Measurements from ENCODE around the gene SLCO2A1.

SLCO2A1 gene

GRCh38 chr3:133931084-133931483, 98.6 kb downstream of the SLCO2A1 start:
- H3K9me3 ChIP-seq (ENCODE audit: control insufficient read depth, low read depth, low read length) = no peaks in the 10 kb centered on the region
- no peaks in the 10 kb centered on the region for H3K36me3 ChIP-seq (ENCODE audit: control insufficient read depth, low read depth, low read length)
- no peak overlapping the region for H3K27ac ChIP-seq (ENCODE audit: low read length)
- peaks cover 3% of the 10 kb centered on the region for H3K4me1 ChIP-seq (ENCODE audit: control insufficient read depth, low read depth, low read length)
- peaks cover 19% of the 10 kb centered on the region for H3K27me3 ChIP-seq (ENCODE audit: control insufficient read depth, insufficient read depth, low read length)
- H3K4me3 ChIP-seq (ENCODE audit: low read length) = no peak overlapping the region
- H3K9ac ChIP-seq (ENCODE audit: low read length) = no peak overlapping the region

- Histone ChIP-seq H3K27ac (ENCODE audit: low read length) (no peak overlapping the region), H3K27me3 (ENCODE audit: control insufficient read depth, insufficient read depth, low read length) (peaks cover 19% of the 10 kb centered on the region), H3K9ac (ENCODE audit: low read length) (no peak overlapping the region), H3K4me3 (ENCODE audit: low read length) (no peak overlapping the region), H3K36me3 (ENCODE audit: control insufficient read depth, low read depth, low read length) (no peaks in the 10 kb centered on the region), H3K4me1 (ENCODE audit: control insufficient read depth, low read depth, low read length) (peaks cover 3% of the 10 kb centered on the region), H3K9me3 (ENCODE audit: control insufficient read depth, low read depth, low read length) (no peaks in the 10 kb centered on the region)
Measured at GRCh38 chr3:133930341-133930933, 99.3 kb downstream of the SLCO2A1 start.

- H3K36me3 ChIP-seq (ENCODE audit: control insufficient read depth, low read depth, low read length) = no peaks in the 10 kb centered on the region
- H3K9me3 ChIP-seq (ENCODE audit: control insufficient read depth, low read depth, low read length) = no peaks in the 10 kb centered on the region
- H3K27ac ChIP-seq (ENCODE audit: low read length) = no peak overlapping the region
- H3K4me1 ChIP-seq (ENCODE audit: control insufficient read depth, low read depth, low read length) = peaks cover 3% of the 10 kb centered on the region
- H3K27me3 ChIP-seq (ENCODE audit: control insufficient read depth, insufficient read depth, low read length) = peaks cover 19% of the 10 kb centered on the region
- H3K4me3 ChIP-seq (ENCODE audit: low read length) = no peak overlapping the region
- H3K9ac ChIP-seq (ENCODE audit: low read length) = no peak overlapping the region
Measured at GRCh38 chr3:133928903-133929607, 100.7 kb downstream of the SLCO2A1 start.

GRCh38 chr3:133928136-133928893, 101.4 kb downstream of the SLCO2A1 start:
- peaks cover 19% of the 10 kb centered on the region for H3K27me3 ChIP-seq (ENCODE audit: control insufficient read depth, insufficient read depth, low read length)
- H3K9me3 ChIP-seq (ENCODE audit: control insufficient read depth, low read depth, low read length) = no peaks in the 10 kb centered on the region
- no peak overlapping the region for H3K9ac ChIP-seq (ENCODE audit: low read length)
- H3K36me3 ChIP-seq (ENCODE audit: control insufficient read depth, low read depth, low read length) = no peaks in the 10 kb centered on the region
- H3K4me1 ChIP-seq (ENCODE audit: control insufficient read depth, low read depth, low read length) = peaks cover 3% of the 10 kb centered on the region
- H3K27ac ChIP-seq (ENCODE audit: low read length) = no peak overlapping the region
- peak overlapping the region; percentile 44 for H3K4me3 ChIP-seq (ENCODE audit: low read length)

GRCh38 chr3:133927540-133928066, 102.1 kb downstream of the SLCO2A1 start:
- H3K4me1 ChIP-seq (ENCODE audit: control insufficient read depth, low read depth, low read length) = peaks cover 3% of the 10 kb centered on the region
- H3K27me3 ChIP-seq (ENCODE audit: control insufficient read depth, insufficient read depth, low read length) = peaks cover 19% of the 10 kb centered on the region
- H3K27ac ChIP-seq (ENCODE audit: low read length) = no peak overlapping the region
- H3K9me3 ChIP-seq (ENCODE audit: control insufficient read depth, low read depth, low read length) = no peaks in the 10 kb centered on the region
- no peak overlapping the region for H3K9ac ChIP-seq (ENCODE audit: low read length)
- peak overlapping the region; percentile 62 for H3K4me3 ChIP-seq (ENCODE audit: low read length)
- no peaks in the 10 kb centered on the region for H3K36me3 ChIP-seq (ENCODE audit: control insufficient read depth, low read depth, low read length)

GRCh38 chr3:133926736-133927539, 102.8 kb downstream of the SLCO2A1 start:
- Histone ChIP-seq H3K4me3 (ENCODE audit: low read length) (peak overlapping the region; percentile 62), H3K36me3 (ENCODE audit: control insufficient read depth, low read depth, low read length) (no peaks in the 10 kb centered on the region), H3K27me3 (ENCODE audit: control insufficient read depth, insufficient read depth, low read length) (peaks cover 19% of the 10 kb centered on the region), H3K4me1 (ENCODE audit: control insufficient read depth, low read depth, low read length) (peaks cover 3% of the 10 kb centered on the region), H3K9me3 (ENCODE audit: control insufficient read depth, low read depth, low read length) (no peaks in the 10 kb centered on the region), H3K27ac (ENCODE audit: low read length) (no peak overlapping the region), H3K9ac (ENCODE audit: low read length) (no peak overlapping the region)

GRCh38 chr3:133925960-133926735, 103.6 kb downstream of the SLCO2A1 start:
- Histone ChIP-seq H3K4me1 (ENCODE audit: control insufficient read depth, low read depth, low read length) (peaks cover 3% of the 10 kb centered on the region), H3K4me3 (ENCODE audit: low read length) (no peak overlapping the region), H3K9me3 (ENCODE audit: control insufficient read depth, low read depth, low read length) (no peaks in the 10 kb centered on the region), H3K27ac (ENCODE audit: low read length) (no peak overlapping the region), H3K27me3 (ENCODE audit: control insufficient read depth, insufficient read depth, low read length) (peaks cover 19% of the 10 kb centered on the region), H3K9ac (ENCODE audit: low read length) (no peak overlapping the region), H3K36me3 (ENCODE audit: control insufficient read depth, low read depth, low read length) (no peaks in the 10 kb centered on the region)

- Histone ChIP-seq H3K4me3 (ENCODE audit: low read length) (no peak overlapping the region), H3K9me3 (ENCODE audit: control insufficient read depth, low read depth, low read length) (no peaks in the 10 kb centered on the region), H3K36me3 (ENCODE audit: control insufficient read depth, low read depth, low read length) (no peaks in the 10 kb centered on the region), H3K9ac (ENCODE audit: low read length) (no peak overlapping the region), H3K4me1 (ENCODE audit: control insufficient read depth, low read depth, low read length) (peaks cover 3% of the 10 kb centered on the region), H3K27me3 (ENCODE audit: control insufficient read depth, insufficient read depth, low read length) (peaks cover 18% of the 10 kb centered on the region), H3K27ac (ENCODE audit: low read length) (no peak overlapping the region)
Measured at GRCh38 chr3:133924041-133924440, 105.7 kb downstream of the SLCO2A1 start.

GRCh38 chr3:133921592-133921991, 108.1 kb downstream of the SLCO2A1 start:
- Histone ChIP-seq H3K36me3 (ENCODE audit: control insufficient read depth, low read depth, low read length) (no peaks in the 10 kb centered on the region), H3K27ac (ENCODE audit: low read length) (no peak overlapping the region), H3K27me3 (ENCODE audit: control insufficient read depth, insufficient read depth, low read length) (no peaks in the 10 kb centered on the region), H3K9me3 (ENCODE audit: control insufficient read depth, low read depth, low read length) (no peaks in the 10 kb centered on the region), H3K4me3 (ENCODE audit: low read length) (no peak overlapping the region), H3K9ac (ENCODE audit: low read length) (no peak overlapping the region), H3K4me1 (ENCODE audit: control insufficient read depth, low read depth, low read length) (no peaks in the 10 kb centered on the region)

- Histone ChIP-seq H3K27me3 (ENCODE audit: control insufficient read depth, insufficient read depth, low read length) (no peaks in the 10 kb centered on the region), H3K4me3 (ENCODE audit: low read length) (no peak overlapping the region), H3K9me3 (ENCODE audit: control insufficient read depth, low read depth, low read length) (no peaks in the 10 kb centered on the region), H3K4me1 (ENCODE audit: control insufficient read depth, low read depth, low read length) (no peaks in the 10 kb centered on the region), H3K9ac (ENCODE audit: low read length) (no peak overlapping the region), H3K36me3 (ENCODE audit: control insufficient read depth, low read depth, low read length) (no peaks in the 10 kb centered on the region), H3K27ac (ENCODE audit: low read length) (no peak overlapping the region)
Measured at GRCh38 chr3:133917144-133917543, 112.6 kb downstream of the SLCO2A1 start.
